ENCODE results near the gene SUSD3. TPM values are rescaled to one million over a fixed set of nuclear protein-coding genes. Genes with fewer than 3 reads are reported as not detected.

The SUSD3 gene
- total RNA-seq, 1 experiment from 2014 or later: 11.9 TPM

GRCh38 chr9:93032545-93032944 lies 26.0 kb upstream of the SUSD3 start (continued):
- TF ChIP-seq, protein P1, sequence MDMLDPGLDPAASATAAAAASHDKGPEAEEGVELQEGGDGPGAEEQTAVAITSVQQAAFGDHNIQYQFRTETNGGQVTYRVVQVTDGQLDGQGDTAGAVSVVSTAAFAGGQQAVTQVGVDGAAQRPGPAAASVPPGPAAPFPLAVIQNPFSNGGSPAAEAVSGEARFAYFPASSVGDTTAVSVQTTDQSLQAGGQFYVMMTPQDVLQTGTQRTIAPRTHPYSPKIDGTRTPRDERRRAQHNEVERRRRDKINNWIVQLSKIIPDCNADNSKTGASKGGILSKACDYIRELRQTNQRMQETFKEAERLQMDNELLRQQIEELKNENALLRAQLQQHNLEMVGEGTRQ (CRISPR knock-in tag; IDR thresholded peaks at IDR 0.05): no peak
- TF ChIP-seq ELF4 (CRISPR knock-in tag; IDR thresholded peaks at IDR 0.05; ENCODE audit: low read depth) (no peak), NFYB (CRISPR knock-in tag; conservative IDR thresholded peaks at IDR 0.05; ENCODE audit: low read depth) (no peak), ARID4B (CRISPR knock-in tag; IDR thresholded peaks at IDR 0.05; ENCODE audit: borderline replicate concordance) (no peak), GABPB1 (CRISPR knock-in tag; IDR thresholded peaks at IDR 0.05) (no peak), TCF7 (CRISPR knock-in tag; IDR thresholded peaks at IDR 0.05; ENCODE audit: low read depth) (no peak), TEAD1 (CRISPR knock-in tag; IDR thresholded peaks at IDR 0.05) (no peak), ATF3 (CRISPR knock-in tag; conservative IDR thresholded peaks at IDR 0.05) (no peak), PRDM15 (CRISPR knock-in tag; IDR thresholded peaks at IDR 0.05) (no peak), FOXP1 (CRISPR knock-in tag; IDR thresholded peaks at IDR 0.05; ENCODE audit: borderline replicate concordance) (no peak), SMAD4 (CRISPR knock-in tag; IDR thresholded peaks at IDR 0.05) (no peak), GTF2I (CRISPR knock-in tag; conservative IDR thresholded peaks at IDR 0.05) (no peak)
- TF ChIP-seq, protein P2, sequence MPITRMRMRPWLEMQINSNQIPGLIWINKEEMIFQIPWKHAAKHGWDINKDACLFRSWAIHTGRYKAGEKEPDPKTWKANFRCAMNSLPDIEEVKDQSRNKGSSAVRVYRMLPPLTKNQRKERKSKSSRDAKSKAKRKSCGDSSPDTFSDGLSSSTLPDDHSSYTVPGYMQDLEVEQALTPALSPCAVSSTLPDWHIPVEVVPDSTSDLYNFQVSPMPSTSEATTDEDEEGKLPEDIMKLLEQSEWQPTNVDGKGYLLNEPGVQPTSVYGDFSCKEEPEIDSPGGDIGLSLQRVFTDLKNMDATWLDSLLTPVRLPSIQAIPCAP (CRISPR knock-in tag; IDR thresholded peaks at IDR 0.05): no peak

DNA sequence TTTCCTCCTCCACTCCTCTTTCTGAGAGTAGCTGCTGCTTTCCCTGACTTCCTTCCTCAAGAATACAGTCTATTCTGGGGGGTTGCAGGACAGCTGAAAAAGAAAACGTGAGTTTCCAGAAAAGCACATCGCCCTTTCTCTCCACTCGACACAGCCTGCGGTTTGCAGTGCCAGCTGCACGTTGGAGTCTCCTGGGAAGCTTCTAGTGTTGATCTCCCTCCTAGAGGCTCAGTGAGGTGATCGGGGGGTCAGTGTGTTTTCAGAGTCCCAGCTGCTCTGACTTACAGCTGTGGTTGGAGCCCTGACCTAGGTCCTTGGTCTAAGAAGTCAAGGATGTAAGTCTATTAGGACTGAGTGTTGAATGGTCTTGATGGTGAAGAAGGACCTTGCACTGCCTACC lies 25.0 kb upstream of the SUSD3 start:
- DNase-seq (ENCODE audit: low spot score) (no peak), ATAC-seq (no peak)
- no peaks in the 10 kb centered on the region for H3K36me3 Mint-ChIP-seq
- peaks cover 17% of the 10 kb centered on the region for H3K4me1 Mint-ChIP-seq
- peak overlapping the region; percentile 80; the same call in 1 of the 2 replicates for H3K27ac Mint-ChIP-seq
- CTCF ChIA-PET: interaction anchor here (1.0 to 1.2 kb wide), 3 partner anchors 18 to 75 kb away, joined by 3 read pairs; no protein-coding TSS in a partner anchor
- no peaks in the 10 kb centered on the region for H3K27me3 Mint-ChIP-seq (ENCODE audit: low read depth)
- POLR2A ChIA-PET: no interaction called here
- no peaks in the 10 kb centered on the region for H3K9me3 Mint-ChIP-seq
- H3K4me3 Mint-ChIP-seq: no peak overlapping the region
- TF ChIP-seq ETV6 (CRISPR knock-in tag; IDR thresholded peaks at IDR 0.05): no peak
- TF ChIP-seq, protein P3, sequence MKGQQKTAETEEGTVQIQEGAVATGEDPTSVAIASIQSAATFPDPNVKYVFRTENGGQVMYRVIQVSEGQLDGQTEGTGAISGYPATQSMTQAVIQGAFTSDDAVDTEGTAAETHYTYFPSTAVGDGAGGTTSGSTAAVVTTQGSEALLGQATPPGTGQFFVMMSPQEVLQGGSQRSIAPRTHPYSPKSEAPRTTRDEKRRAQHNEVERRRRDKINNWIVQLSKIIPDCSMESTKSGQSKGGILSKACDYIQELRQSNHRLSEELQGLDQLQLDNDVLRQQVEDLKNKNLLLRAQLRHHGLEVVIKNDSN (CRISPR knock-in tag; IDR thresholded peaks at IDR 0.05): no peak
- TF ChIP-seq, protein P4, sequence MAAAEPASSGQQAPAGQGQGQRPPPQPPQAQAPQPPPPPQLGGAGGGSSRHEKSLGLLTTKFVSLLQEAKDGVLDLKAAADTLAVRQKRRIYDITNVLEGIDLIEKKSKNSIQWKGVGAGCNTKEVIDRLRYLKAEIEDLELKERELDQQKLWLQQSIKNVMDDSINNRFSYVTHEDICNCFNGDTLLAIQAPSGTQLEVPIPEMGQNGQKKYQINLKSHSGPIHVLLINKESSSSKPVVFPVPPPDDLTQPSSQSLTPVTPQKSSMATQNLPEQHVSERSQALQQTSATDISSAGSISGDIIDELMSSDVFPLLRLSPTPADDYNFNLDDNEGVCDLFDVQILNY (CRISPR knock-in tag; IDR thresholded peaks at IDR 0.05): no peak
- no peak for TF ChIP-seq CBFB (CRISPR knock-in tag; IDR thresholded peaks at IDR 0.05; ENCODE audit: low read depth)
- no peak for TF ChIP-seq STAT6 (CRISPR knock-in tag; conservative IDR thresholded peaks at IDR 0.05; ENCODE audit: low read depth)
- no peak for TF ChIP-seq FOXJ3 (CRISPR knock-in tag; IDR thresholded peaks at IDR 0.05; ENCODE audit: borderline replicate concordance)
- TF ChIP-seq, protein P5, sequence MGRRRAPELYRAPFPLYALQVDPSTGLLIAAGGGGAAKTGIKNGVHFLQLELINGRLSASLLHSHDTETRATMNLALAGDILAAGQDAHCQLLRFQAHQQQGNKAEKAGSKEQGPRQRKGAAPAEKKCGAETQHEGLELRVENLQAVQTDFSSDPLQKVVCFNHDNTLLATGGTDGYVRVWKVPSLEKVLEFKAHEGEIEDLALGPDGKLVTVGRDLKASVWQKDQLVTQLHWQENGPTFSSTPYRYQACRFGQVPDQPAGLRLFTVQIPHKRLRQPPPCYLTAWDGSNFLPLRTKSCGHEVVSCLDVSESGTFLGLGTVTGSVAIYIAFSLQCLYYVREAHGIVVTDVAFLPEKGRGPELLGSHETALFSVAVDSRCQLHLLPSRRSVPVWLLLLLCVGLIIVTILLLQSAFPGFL (CRISPR knock-in tag; IDR thresholded peaks at IDR 0.05; ENCODE audit: borderline replicate concordance): no peak
- TF ChIP-seq ZNF232 (CRISPR knock-in tag; IDR thresholded peaks at IDR 0.05): no peak
